HG03025 (cell line): Measurements from ENCODE around the gene DROSHA.
"Not testable (repeated sequence)": the region's sequence is repeated elsewhere in the genome, so short reads cannot be mapped to it uniquely, and the experiment has no call there.

Source experiments
- ATAC-seq: cut with Tn5 transposase; IDR thresholded peaks from one replicate; pipeline ENCODE4 v1.9.1; 2021; ENCODE audit warnings: mild to moderate bottlenecking, moderate library complexity; ENCODE audit not compliant: unreplicated experiment, low FRiP score

DROSHA gene, protein sequence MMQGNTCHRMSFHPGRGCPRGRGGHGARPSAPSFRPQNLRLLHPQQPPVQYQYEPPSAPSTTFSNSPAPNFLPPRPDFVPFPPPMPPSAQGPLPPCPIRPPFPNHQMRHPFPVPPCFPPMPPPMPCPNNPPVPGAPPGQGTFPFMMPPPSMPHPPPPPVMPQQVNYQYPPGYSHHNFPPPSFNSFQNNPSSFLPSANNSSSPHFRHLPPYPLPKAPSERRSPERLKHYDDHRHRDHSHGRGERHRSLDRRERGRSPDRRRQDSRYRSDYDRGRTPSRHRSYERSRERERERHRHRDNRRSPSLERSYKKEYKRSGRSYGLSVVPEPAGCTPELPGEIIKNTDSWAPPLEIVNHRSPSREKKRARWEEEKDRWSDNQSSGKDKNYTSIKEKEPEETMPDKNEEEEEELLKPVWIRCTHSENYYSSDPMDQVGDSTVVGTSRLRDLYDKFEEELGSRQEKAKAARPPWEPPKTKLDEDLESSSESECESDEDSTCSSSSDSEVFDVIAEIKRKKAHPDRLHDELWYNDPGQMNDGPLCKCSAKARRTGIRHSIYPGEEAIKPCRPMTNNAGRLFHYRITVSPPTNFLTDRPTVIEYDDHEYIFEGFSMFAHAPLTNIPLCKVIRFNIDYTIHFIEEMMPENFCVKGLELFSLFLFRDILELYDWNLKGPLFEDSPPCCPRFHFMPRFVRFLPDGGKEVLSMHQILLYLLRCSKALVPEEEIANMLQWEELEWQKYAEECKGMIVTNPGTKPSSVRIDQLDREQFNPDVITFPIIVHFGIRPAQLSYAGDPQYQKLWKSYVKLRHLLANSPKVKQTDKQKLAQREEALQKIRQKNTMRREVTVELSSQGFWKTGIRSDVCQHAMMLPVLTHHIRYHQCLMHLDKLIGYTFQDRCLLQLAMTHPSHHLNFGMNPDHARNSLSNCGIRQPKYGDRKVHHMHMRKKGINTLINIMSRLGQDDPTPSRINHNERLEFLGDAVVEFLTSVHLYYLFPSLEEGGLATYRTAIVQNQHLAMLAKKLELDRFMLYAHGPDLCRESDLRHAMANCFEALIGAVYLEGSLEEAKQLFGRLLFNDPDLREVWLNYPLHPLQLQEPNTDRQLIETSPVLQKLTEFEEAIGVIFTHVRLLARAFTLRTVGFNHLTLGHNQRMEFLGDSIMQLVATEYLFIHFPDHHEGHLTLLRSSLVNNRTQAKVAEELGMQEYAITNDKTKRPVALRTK (N-terminal part only)

GRCh38 chr5:31531888-31532547 lies at the start of gene DROSHA, which contains the start of gene C5orf22:
Gene DROSHA, minus strand, starts transcription at chr5:31532093. Its CDS starts 3,034 bp downstream, at chr5:31529059.
Gene C5orf22, plus strand, starts transcription at chr5:31532301. Its CDS starts 92 bp downstream, at chr5:31532393.
- ATAC-seq = peak; percentile 95

DNA sequence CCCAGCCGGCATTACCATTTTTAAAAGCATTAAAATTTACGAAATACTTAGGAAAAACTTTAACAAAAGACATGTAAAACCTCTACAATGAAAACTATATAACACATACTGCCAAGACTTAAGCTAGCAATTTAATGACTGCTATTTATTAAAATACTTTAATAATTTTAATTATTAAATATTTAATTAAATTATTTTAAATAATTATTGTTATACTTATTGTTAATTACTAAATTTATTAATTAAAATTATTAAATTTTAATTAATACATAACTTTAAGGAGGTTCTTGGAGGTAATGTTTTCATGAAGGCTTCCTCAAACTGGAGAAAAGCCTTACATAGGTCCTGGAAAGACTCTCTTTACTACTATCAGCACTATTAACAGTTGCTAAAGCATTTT lies 47.7 kb upstream of the DROSHA start:
- no peak for ATAC-seq

DNA sequence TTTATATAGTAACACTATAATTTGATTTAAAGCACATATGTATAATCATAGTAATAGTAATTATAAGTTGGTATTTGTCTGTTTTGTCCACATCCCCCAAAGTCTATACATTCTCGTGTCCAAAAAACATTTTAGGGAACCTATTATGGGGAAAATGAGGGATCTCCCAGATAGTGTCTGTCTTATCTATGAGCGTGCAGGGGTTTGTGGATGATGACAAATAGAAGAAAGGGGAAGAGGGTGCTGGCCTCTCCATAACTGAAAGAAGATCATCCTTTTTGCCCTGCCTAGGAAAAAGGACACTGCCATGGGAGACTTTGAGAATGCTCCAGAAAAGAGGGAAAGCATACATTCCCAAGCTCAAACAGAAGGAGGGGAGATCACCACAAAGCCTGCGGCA lies 45.5 kb upstream of the DROSHA start:
- no peak for ATAC-seq

DNA sequence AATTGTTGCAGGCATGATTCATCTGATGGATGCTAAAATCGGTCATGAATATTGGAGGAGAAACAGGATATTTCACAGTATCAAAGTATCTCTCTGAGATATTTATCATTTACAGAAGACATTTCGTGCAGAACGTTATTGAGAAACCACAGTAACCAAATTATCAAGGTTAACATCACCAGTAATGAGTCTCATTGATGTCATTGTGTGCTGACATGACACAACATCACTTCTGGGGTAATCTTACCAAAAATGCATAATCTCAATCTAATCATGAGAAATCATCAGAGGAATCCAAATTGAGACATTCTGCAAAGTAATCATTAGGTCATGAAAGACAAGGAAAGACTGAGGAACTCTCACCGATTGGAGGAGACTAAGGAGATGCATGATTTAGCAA lies 42.9 kb upstream of the DROSHA start:
- ATAC-seq = no peak

GRCh38 chr5:31573494-31574142 lies 41.7 kb upstream of the DROSHA start:
- ATAC-seq = no peak

GRCh38 chr5:31569068-31569467 lies 37.2 kb upstream of the DROSHA start:
- ATAC-seq = no peak

DNA sequence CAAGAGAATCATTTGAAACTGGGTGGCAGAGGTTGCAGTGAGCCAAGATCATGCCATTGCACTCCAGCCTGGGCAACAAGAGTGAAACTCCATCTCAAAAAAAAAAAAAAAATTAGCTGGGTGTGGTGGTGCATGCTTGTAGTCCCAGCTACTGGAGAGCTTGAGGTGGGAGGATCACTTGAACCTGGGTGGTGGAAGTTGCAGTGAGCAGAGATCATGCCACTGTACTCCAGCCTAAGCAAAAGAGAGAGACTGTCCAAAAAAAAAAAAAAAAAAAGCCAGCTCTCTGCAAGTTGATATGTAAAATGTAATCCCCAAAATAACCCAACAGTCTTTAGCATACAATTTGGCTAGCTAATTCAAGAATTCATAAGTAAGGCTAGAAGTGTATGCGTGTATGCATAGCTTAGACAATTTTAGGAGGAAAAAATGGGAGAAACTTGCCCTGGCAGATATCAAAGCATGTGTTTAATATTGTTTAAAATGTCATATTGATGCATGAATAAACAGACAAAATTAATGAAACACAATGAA lies 36.5 kb upstream of the DROSHA start:
- ATAC-seq = no peak

DNA sequence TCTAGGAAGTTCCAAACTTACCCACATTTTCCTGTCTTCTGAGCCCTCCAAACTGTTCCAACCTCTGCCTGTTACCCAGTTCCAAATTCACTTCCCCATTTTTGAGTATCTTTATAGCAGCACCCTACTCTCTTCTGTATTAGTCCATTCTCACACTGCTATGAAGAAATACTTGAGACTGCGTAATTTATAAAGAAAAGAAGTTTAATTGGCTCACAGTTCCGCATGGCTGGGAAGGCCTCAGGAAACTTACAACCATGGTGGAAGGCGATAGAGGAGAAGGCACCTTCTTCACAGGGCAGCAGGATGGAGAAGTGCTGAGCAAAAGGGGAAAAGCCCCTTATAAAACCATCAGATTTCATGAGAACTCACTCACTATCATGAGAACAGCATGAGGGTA lies 34.5 kb upstream of the DROSHA start:
- ATAC-seq = not testable (repeated sequence)

DNA sequence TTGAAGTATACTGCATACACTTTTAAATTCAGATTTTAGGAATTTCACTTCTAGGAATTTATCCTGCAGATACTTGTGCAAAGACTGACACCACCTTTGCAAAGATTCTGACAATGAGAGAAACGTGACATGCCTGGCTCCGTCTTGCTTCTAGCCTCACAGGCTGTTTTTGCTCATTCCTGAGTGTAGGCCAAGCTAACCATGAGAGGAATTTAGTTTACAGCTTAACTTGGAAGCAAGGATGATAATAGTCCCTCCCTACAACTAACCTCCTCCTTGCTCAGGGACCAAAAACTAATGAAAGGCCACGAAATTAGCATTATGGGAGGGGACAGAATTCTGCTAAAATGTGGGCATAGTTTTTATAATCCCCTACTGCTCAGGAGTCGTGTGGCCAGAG lies 31.3 kb upstream of the DROSHA start:
- ATAC-seq = no peak

DNA sequence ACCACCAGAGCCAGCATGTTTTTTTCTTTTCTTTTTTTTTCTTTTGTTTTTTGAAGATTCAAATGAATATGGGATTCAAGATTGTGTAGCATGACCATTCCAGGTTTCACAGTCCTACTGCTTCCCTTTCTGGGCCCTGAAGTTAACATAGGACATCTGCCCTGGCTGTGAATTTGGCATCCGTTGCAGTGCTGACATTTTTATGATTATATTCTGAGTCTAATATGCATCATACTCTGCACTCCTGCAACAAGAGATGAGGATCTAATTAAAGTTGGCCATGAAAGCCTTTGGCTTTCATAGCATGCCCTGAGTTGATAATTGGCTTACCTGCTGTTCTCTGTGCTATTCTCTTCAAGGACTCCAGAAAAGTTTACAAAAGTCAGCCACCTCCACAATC lies 30.1 kb upstream of the DROSHA start:
- ATAC-seq = no peak

DNA sequence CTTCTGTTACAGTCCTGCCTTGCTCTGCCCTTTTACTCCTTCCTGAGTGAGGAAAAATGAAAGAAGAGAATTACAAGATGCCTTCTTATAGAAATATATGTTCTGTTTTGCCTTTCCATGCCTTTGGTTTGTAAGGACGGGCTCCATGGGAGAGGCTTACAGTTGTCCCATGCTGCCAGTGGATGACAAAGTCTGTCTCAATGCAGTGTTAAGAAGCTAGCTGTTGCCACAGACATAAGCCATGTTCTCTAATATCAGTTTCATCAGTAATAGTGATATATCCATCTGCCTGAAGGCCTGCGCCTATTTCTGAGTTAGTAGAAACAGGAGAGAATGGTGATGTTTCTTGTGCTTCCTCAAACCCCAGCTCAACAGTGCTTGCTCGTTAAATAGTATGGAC lies 28.0 kb upstream of the DROSHA start:
- ATAC-seq = no peak

DNA sequence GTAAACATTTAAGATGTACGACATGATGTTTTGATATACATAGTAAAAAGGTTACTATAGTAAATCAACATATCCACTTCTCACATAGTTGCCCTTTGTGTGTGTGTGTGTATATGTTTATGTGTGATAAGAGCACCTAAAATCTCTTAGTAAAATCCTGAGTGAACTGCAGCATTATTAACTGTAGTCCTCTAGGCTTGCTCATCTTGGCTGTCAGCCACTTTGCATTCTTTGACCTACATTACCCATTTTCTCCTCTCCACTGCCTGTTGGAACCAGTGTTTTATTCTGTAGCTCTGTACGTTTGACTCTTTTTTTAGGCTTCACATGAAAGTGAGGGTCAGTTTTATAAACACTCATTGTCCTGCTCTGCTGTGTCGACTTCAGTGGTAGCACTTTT lies 24.6 kb upstream of the DROSHA start:
- ATAC-seq = no peak

DNA sequence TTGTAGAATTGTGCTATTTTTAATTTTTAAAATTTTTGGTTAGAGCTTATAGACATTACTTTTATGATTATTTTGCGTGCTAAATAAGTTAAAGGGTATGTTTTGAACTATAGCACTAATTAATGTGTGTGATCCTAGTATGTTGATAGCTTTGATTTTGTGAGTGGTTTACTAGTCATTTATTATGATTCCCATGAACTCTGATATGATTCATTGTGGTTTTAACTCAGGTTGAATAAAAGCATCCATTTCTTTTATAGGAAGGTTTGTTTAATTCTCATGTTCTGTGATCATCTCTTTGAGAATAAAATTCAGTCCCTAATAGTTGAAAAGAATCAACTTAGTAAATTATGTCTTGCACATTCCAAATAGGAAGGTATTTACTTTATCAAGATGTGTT lies 22.7 kb upstream of the DROSHA start:
- no peak for ATAC-seq

DNA sequence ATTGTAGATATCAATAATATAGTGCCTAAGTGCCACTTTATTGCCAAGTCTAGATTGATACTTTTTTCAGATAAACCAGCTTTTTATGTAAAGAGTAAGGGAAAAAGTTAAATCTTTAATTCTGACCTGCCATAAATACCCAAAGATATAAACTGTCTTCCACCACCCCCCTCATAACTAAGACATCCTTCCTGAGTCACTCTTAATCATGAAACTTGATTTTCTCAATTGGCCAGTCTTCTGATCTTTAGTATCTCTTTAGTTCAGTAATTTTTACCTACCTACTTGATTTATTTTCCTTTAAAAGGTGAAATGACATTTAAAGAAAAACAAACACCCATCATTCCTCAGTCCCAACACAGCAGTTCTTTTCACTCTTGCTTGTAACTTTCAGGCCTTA lies 22.0 kb upstream of the DROSHA start:
- no peak for ATAC-seq

- no peak for ATAC-seq
These were observed 20.0 kb upstream of the DROSHA start for GRCh38 chr5:31551878-31552277.

- not testable (repeated sequence) for ATAC-seq
These were observed 17.2 kb upstream of the DROSHA start for GRCh38 chr5:31549114-31549513.

- ATAC-seq = no peak
These were observed 6.0 kb upstream of the DROSHA start for GRCh38 chr5:31537851-31538250.

DNA sequence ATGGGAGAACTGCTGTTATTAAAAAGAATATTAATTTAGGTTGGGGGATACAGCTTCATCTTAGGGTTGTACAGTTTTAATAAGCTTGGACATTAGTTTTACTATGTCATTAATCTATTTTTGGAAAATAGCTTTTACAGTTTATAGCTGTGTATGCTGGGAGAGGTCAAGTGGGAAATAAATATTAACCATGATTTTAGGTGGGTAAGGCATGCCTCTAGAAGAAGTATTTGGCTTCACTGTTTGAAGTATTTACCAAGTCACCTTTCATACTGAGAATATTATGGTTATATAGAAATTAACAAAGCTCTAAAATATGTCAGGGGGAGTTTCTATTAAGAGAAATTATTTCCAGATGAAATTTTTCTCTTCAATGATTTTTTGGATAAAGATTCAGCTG lies 5.5 kb upstream of the DROSHA start:
- ATAC-seq = no peak

GRCh38 chr5:31536873-31537272 lies 5.0 kb upstream of the DROSHA start:
- ATAC-seq = no peak
